SK-N-SH (cell line): Measurements from ENCODE around the gene RLF. TPM values are rescaled to one million over a fixed set of nuclear protein-coding genes. Genes with fewer than 3 reads are reported as not detected.
"Not testable (repeated sequence)": the region's sequence is repeated elsewhere in the genome, so short reads cannot be mapped to it uniquely, and the experiment has no call there.

Experiments
- CTCF ChIA-PET: fragments of 300-600, 350-600 bp; formaldehyde crosslinking; extraction: SDS; loops from one replicate; lab custom pipeline; 2021; lab: Yijun Ruan, JAX
- POLR2A ChIA-PET: fragments of 350-600 bp; sonication (Branson Sonifier 250); formaldehyde crosslinking; extraction: SDS; loops from one replicate; lab custom pipeline; 2020; ENCODE audit warnings: antibody characterized with exemption, inconsistent platforms; lab: Yijun Ruan, JAX
- DNase-seq: peaks from one replicate; pipeline ENCODE4 v3.0.0; 2012
- H2AFZ ChIP-seq: fragments of 200-600 bp; sonication (generic); 2 replicates; pipeline ENCODE4 v1.8.1; 2016; ENCODE audit warnings: antibody characterized with exemption, mild to moderate bottlenecking, low read depth
- H3F3A ChIP-seq: fragments of 200-600 bp; sonication (generic); replicated peaks from 2 replicates; pipeline ENCODE3; 2016; ENCODE audit warnings: antibody characterized with exemption, mild to moderate bottlenecking; ENCODE audit not compliant: insufficient read depth
- H3K27ac ChIP-seq, 2 experiments: fragments of 200-500 bp in 1 of 2; fragments of 200-600 bp in 1 of 2; sonication (Bioruptor generic) in 1 of 2; sonication (generic), shearing (Covaris generic) in 1 of 2; 2 replicates each; pipeline versions ENCODE4 v1.5.1 to v1.6.1; 2014 to 2016; ENCODE audit warnings: low read depth in 2 of 2, inconsistent platforms in 1 of 2, low read length in 1 of 2, mild to moderate bottlenecking in 1 of 2, mixed read lengths in 1 of 2
- H3K27me3 ChIP-seq: fragments of 200-600 bp; sonication (generic), shearing (Covaris generic); 2 replicates; pipeline ENCODE4 v1.6.1; 2016; ENCODE audit warnings: mixed run types; ENCODE audit not compliant: insufficient read depth
- H3K36me3 ChIP-seq, 2 experiments: fragments of 200-500 bp in 1 of 2; fragments of 200-600 bp in 1 of 2; sonication (Bioruptor generic) in 1 of 2; sonication (generic) in 1 of 2; replicated peaks in 1 of 2; 2 replicates each; pipeline versions ENCODE3 to v1.5.1; 2014 to 2016; ENCODE audit warnings: low read length in 1 of 2, mild to moderate bottlenecking in 1 of 2; ENCODE audit not compliant: insufficient read depth in 2 of 2, control insufficient read depth in 1 of 2
- H3K4me1 ChIP-seq, 2 experiments: fragments of 200-500 bp in 1 of 2; fragments of 200-600 bp in 1 of 2; sonication (Bioruptor generic) in 1 of 2; sonication (generic), shearing (Covaris generic) in 1 of 2; 2 replicates each; pipeline versions ENCODE4 v1.5.1 to v1.6.1; 2014 to 2016; ENCODE audit warnings: low read depth in 1 of 2, low read length in 1 of 2, mixed run types in 1 of 2; ENCODE audit not compliant: insufficient read depth in 2 of 2, control insufficient read depth in 1 of 2
- H3K4me2 ChIP-seq: fragments of 200-600 bp; sonication (generic), shearing (Covaris generic); 2 replicates; pipeline ENCODE4 v1.6.1; 2017; ENCODE audit warnings: mixed run types
- H3K4me3 ChIP-seq, 2 experiments: fragments of 200-500 bp in 1 of 2; fragments of 200-600 bp in 1 of 2; sonication (Bioruptor generic) in 1 of 2; sonication (generic), shearing (Covaris generic) in 1 of 2; 2 replicates each; pipeline versions ENCODE4 v1.5.1 to v1.8.1; 2014 to 2016; ENCODE audit warnings: low read depth in 2 of 2, inconsistent platforms in 1 of 2, low read length in 1 of 2, mild to moderate bottlenecking in 1 of 2, mixed read lengths in 1 of 2, moderate library complexity in 1 of 2
- H3K79me2 ChIP-seq: fragments of 200-600 bp; sonication (generic); 2 replicates; pipeline ENCODE4 v1.8.1; 2017; ENCODE audit warnings: mild to moderate bottlenecking; ENCODE audit not compliant: insufficient read depth
- H3K9ac ChIP-seq: fragments of 200-600 bp; sonication (generic); 2 replicates; pipeline ENCODE4 v1.6.1; 2017; ENCODE audit warnings: mixed run types
- H3K9me2 ChIP-seq: fragments of 200-600 bp; sonication (generic); 2 replicates; pipeline ENCODE4 v1.6.1; 2017; ENCODE audit warnings: mixed run types
- H3K9me3 ChIP-seq: fragments of 200-600 bp; sonication (generic); 2 replicates; pipeline ENCODE4 v1.6.1; 2017; ENCODE audit warnings: mixed run types, mild to moderate bottlenecking, moderate library complexity
- H4K20me1 ChIP-seq: fragments of 200-600 bp; sonication (generic); 2 replicates; pipeline ENCODE4 v1.6.1; 2017; ENCODE audit warnings: mild to moderate bottlenecking, mixed run types; ENCODE audit not compliant: insufficient read depth
- CHD2 ChIP-seq: fragments of 150-350 bp; IDR thresholded peaks from 2 replicates; pipeline ENCODE4 v1.6.1; 2018; ENCODE audit warnings: low read length; ENCODE audit not compliant: partially characterized antibody
- ELF1 ChIP-seq: IDR thresholded peaks from 2 replicates; pipeline ENCODE4 v1.4.0; 2012
- EP300 ChIP-seq, 2 experiments: IDR thresholded peaks; 2 replicates each; pipeline versions ENCODE4 v1.4.0 to v1.6.1; 2012; ENCODE audit warnings: borderline replicate concordance in 1 of 2, low read depth in 1 of 2, low read length in 1 of 2
- FOSL2 ChIP-seq: IDR thresholded peaks from 2 replicates; pipeline ENCODE4 v1.4.0; 2012; ENCODE audit warnings: low read depth, mild to moderate bottlenecking, moderate library complexity, borderline replicate concordance
- GABPA ChIP-seq: IDR thresholded peaks from 2 replicates; pipeline ENCODE4 v1.4.0; 2012; ENCODE audit warnings: low read depth, mild to moderate bottlenecking
- MAX ChIP-seq: IDR thresholded peaks from 2 replicates; pipeline ENCODE4 v1.4.0; 2012; ENCODE audit warnings: low read depth
- MEF2A ChIP-seq: IDR thresholded peaks from 2 replicates; pipeline ENCODE4 v1.4.0; 2012; ENCODE audit warnings: low read depth, borderline replicate concordance
- NFIC ChIP-seq: IDR thresholded peaks from 2 replicates; pipeline ENCODE4 v1.4.0; 2012; ENCODE audit warnings: borderline replicate concordance
- NRF1 ChIP-seq: IDR thresholded peaks from 2 replicates; pipeline ENCODE4 v1.6.1; 2012; ENCODE audit warnings: low read depth, mild to moderate bottlenecking, low read length
- RFX5 ChIP-seq: IDR thresholded peaks from 2 replicates; pipeline ENCODE4 v1.6.1; 2012; ENCODE audit warnings: mild to moderate bottlenecking, improper control_type of control experiment, low read length
- RXRA ChIP-seq: IDR thresholded peaks from 2 replicates; pipeline ENCODE4 v1.4.0; 2012; ENCODE audit warnings: low read depth, mild to moderate bottlenecking, borderline replicate concordance
- SIN3A ChIP-seq: IDR thresholded peaks from 2 replicates; pipeline ENCODE4 v1.6.1; 2012; ENCODE audit warnings: low read depth, mild to moderate bottlenecking, low read length, moderate library complexity, borderline replicate concordance
- TAF1 ChIP-seq: IDR thresholded peaks from 2 replicates; pipeline ENCODE4 v1.6.1; 2012; ENCODE audit warnings: low read depth, mild to moderate bottlenecking, low read length, moderate library complexity, borderline replicate concordance
- TCF12 ChIP-seq: IDR thresholded peaks from 2 replicates; pipeline ENCODE4 v1.4.0; 2012
- TEAD4 ChIP-seq: IDR thresholded peaks from 2 replicates; pipeline ENCODE4 v1.4.0; 2012; ENCODE audit warnings: mild to moderate bottlenecking, borderline replicate concordance; ENCODE audit not compliant: insufficient read depth
- USF1 ChIP-seq: IDR thresholded peaks from 2 replicates; pipeline ENCODE4 v1.4.0; 2012; ENCODE audit warnings: low read depth, borderline replicate concordance
- YY1 ChIP-seq: IDR thresholded peaks from 2 replicates; pipeline ENCODE4 v1.4.0; 2012; ENCODE audit warnings: low read depth, mild to moderate bottlenecking
- WGBS: methylation state at CpG from one replicate; pipeline ENCODE4 v1.1.6; 2017; ENCODE audit warnings: low lambda C conversion rate; 5-methylcytosine and 5-hydroxymethylcytosine counted together
- polyA plus RNA-seq, 3 experiments: library from polyadenylated mRNA; depleted of rRNA; stranded (reverse); fragments of >200 nt; gene quantifications; 2 replicates each; pipeline ENCODE4 v1.2.3, GENCODE V29; 2012
- TF ChIP-seq, protein P1 (sequence below): IDR thresholded peaks from 2 replicates; pipeline ENCODE4 v1.4.0; 2012; ENCODE audit warnings: low read depth, borderline replicate concordance
- TF ChIP-seq, protein P2 (sequence below): IDR thresholded peaks from 2 replicates; pipeline ENCODE4; 2012
- TF ChIP-seq, protein P3 (sequence below): fragments of 150-350 bp; IDR thresholded peaks from 2 replicates; pipeline ENCODE4 v1.6.1; 2017; ENCODE audit warnings: antibody characterized with exemption, low read length, low read depth, borderline replicate concordance

Gene RLF
- polyA plus RNA-seq, 1 of the 3 experiments (the other 2 are of a cell fraction): 2.3 TPM

- WGBS: 91% methylated on average over 3 of the region's 3 CpGs
- POLR2A ChIA-PET: interaction anchor here (0.7 kb wide), 1 partner anchor 305 kb away, joined by 5 read pairs; no protein-coding TSS in a partner anchor
- CTCF ChIA-PET: interaction anchor here (1.4 kb wide), 1 partner anchor 22 kb away, joined by 4 read pairs; no protein-coding TSS in a partner anchor
These were observed 13.6 kb downstream of the RLF start for GRCh38 chr1:40174788-40175187.

GRCh38 chr1:40176989-40177388 is 15.8 kb downstream of the RLF start:
- H3K9ac ChIP-seq, H3K4me1 ChIP-seq, H3K4me3 ChIP-seq, H3F3A ChIP-seq, H3K9me2 ChIP-seq, CTCF ChIA-PET, H3K27me3 ChIP-seq, H3K36me3 ChIP-seq, H3K4me2 ChIP-seq, H3K9me3 ChIP-seq, H2AFZ ChIP-seq, DNase-seq, H3K27ac ChIP-seq: not testable (repeated sequence)
- Histone ChIP-seq H3K79me2 (peaks cover 99% of the 10 kb centered on the region), H4K20me1 (peaks cover 90% of the 10 kb centered on the region)
- POLR2A ChIA-PET: interaction anchor here (0.7 kb wide), 1 partner anchor 21 kb away, joined by 3 read pairs; no protein-coding TSS in a partner anchor
- WGBS: 96% methylated on average over 15 of the region's 15 CpGs

More at GRCh38 chr1:40174788-40175187, 13.6 kb downstream of the RLF start:
- Histone ChIP-seq H3K27me3 (no peaks in the 10 kb centered on the region), H2AFZ (no peak overlapping the region), H3K27ac (no peak overlapping the region), H3K9me3 (no peaks in the 10 kb centered on the region), H3K4me3 (no peak overlapping the region), H3K79me2 (peaks cover 99% of the 10 kb centered on the region), H3K4me1 (no peaks in the 10 kb centered on the region), H3K9ac (no peak overlapping the region), H4K20me1 (peaks cover 90% of the 10 kb centered on the region), H3K4me2 (no peak overlapping the region), H3F3A (peaks cover 3% of the 10 kb centered on the region), H3K9me2 (no peaks in the 10 kb centered on the region), H3K36me3 (no peaks in the 10 kb centered on the region)
- DNase-seq: no peak
- no peak for TF ChIP-seq GABPA
- TF ChIP-seq EP300 (IDR thresholded peaks at IDR 0.05; ENCODE audit: borderline replicate concordance in 1 of 2, low read depth in 1 of 2, low read length in 1 of 2): no peak
- no peak for TF ChIP-seq RXRA
- no peak for TF ChIP-seq FOSL2
- TF ChIP-seq TEAD4: no peak
- TF ChIP-seq YY1: no peak
- no peak for TF ChIP-seq NRF1
- TF ChIP-seq ELF1: no peak
- TF ChIP-seq CHD2: no peak
- TF ChIP-seq, protein P1, sequence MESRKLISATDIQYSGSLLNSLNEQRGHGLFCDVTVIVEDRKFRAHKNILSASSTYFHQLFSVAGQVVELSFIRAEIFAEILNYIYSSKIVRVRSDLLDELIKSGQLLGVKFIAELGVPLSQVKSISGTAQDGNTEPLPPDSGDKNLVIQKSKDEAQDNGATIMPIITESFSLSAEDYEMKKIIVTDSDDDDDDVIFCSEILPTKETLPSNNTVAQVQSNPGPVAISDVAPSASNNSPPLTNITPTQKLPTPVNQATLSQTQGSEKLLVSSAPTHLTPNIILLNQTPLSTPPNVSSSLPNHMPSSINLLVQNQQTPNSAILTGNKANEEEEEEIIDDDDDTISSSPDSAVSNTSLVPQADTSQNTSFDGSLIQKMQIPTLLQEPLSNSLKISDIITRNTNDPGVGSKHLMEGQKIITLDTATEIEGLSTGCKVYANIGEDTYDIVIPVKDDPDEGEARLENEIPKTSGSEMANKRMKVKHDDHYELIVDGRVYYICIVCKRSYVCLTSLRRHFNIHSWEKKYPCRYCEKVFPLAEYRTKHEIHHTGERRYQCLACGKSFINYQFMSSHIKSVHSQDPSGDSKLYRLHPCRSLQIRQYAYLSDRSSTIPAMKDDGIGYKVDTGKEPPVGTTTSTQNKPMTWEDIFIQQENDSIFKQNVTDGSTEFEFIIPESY: no peak
- TF ChIP-seq USF1: no peak
- no peak for TF ChIP-seq MAX
- no peak for TF ChIP-seq SIN3A
- TF ChIP-seq, protein P2, sequence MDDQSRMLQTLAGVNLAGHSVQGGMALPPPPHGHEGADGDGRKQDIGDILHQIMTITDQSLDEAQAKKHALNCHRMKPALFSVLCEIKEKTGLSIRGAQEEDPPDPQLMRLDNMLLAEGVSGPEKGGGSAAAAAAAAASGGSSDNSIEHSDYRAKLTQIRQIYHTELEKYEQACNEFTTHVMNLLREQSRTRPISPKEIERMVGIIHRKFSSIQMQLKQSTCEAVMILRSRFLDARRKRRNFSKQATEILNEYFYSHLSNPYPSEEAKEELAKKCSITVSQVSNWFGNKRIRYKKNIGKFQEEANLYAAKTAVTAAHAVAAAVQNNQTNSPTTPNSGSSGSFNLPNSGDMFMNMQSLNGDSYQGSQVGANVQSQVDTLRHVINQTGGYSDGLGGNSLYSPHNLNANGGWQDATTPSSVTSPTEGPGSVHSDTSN: no peak
- no peak for TF ChIP-seq MEF2A
- TF ChIP-seq RFX5: no peak
- TF ChIP-seq, protein P3, sequence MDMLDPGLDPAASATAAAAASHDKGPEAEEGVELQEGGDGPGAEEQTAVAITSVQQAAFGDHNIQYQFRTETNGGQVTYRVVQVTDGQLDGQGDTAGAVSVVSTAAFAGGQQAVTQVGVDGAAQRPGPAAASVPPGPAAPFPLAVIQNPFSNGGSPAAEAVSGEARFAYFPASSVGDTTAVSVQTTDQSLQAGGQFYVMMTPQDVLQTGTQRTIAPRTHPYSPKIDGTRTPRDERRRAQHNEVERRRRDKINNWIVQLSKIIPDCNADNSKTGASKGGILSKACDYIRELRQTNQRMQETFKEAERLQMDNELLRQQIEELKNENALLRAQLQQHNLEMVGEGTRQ: no peak
- no peak for TF ChIP-seq NFIC
- TF ChIP-seq TCF12: no peak
- no peak for TF ChIP-seq TAF1
